Astrocyte (in vitro differentiated cells and primary cell): ENCODE results near the gene RAB30. TPM values are rescaled to one million over a fixed set of nuclear protein-coding genes. Genes with fewer than 3 reads are reported as not detected.

Experiments used
- DNase-seq: peaks from one replicate; pipeline ENCODE4 v3.0.0-alpha.2; 2010; ENCODE audit warnings: low read depth
- FAIRE-seq: peaks from 2 replicates; lab custom pipeline; 2011; peaks lifted over from hg19 to GRCh38; lab: Jason Lieb, UNC
- H2AFZ ChIP-seq: 2 replicates; pipeline ENCODE4 v1.6.0; 2012; ENCODE audit warnings: low read depth, low read length, inconsistent platforms
- H3K27ac ChIP-seq: 2 replicates; pipeline ENCODE4 v1.5.1; 2011; ENCODE audit warnings: low read depth, low read length, inconsistent platforms
- H3K27me3 ChIP-seq: 2 replicates; pipeline ENCODE4 v1.6.0; 2011; ENCODE audit warnings: low read length, inconsistent platforms; ENCODE audit not compliant: insufficient read depth
- H3K36me3 ChIP-seq: 2 replicates; pipeline ENCODE4 v1.5.1; 2011; ENCODE audit warnings: low read length, inconsistent platforms; ENCODE audit not compliant: insufficient read depth
- H3K4me1 ChIP-seq: 2 replicates; pipeline ENCODE4 v1.5.1; 2011; ENCODE audit warnings: low read length, inconsistent platforms; ENCODE audit not compliant: insufficient read depth
- H3K4me2 ChIP-seq: 2 replicates; pipeline ENCODE4 v1.6.0; 2012; ENCODE audit warnings: low read length, inconsistent platforms
- H3K4me3 ChIP-seq: 2 replicates; pipeline ENCODE4 v1.5.1; 2011; ENCODE audit warnings: low read depth, mild to moderate bottlenecking, low read length, inconsistent platforms; ENCODE audit not compliant: insufficient read depth
- H3K79me2 ChIP-seq: 2 replicates; pipeline ENCODE4 v1.6.0; 2012; ENCODE audit warnings: mild to moderate bottlenecking, low read length, inconsistent platforms; ENCODE audit not compliant: insufficient read depth
- H3K9ac ChIP-seq: 2 replicates; pipeline ENCODE4 v1.6.0; 2012; ENCODE audit warnings: mild to moderate bottlenecking, low read length, inconsistent platforms
- H3K9me3 ChIP-seq: 2 replicates; pipeline ENCODE4 v1.5.1; 2012; ENCODE audit warnings: low read depth, mild to moderate bottlenecking, low read length, inconsistent platforms; ENCODE audit not compliant: insufficient read depth
- H4K20me1 ChIP-seq: 2 replicates; pipeline ENCODE4 v1.6.0; 2012; ENCODE audit warnings: low read length, inconsistent platforms; ENCODE audit not compliant: insufficient read depth
- H3K27ac Mint-ChIP-seq: one replicate; pipeline ENCODE4 v1.8.0; 2021; ENCODE audit warnings: mild to moderate bottlenecking, mixed read lengths; ENCODE audit not compliant: unreplicated experiment
- H3K27me3 Mint-ChIP-seq: one replicate; pipeline ENCODE4 v1.8.0; 2021; ENCODE audit warnings: low read depth, mixed read lengths; ENCODE audit not compliant: unreplicated experiment
- H3K36me3 Mint-ChIP-seq: one replicate; pipeline ENCODE4 v1.8.0; 2021; ENCODE audit warnings: low read depth, mixed read lengths; ENCODE audit not compliant: unreplicated experiment
- H3K4me1 Mint-ChIP-seq: one replicate; pipeline ENCODE4 v1.8.0; 2021; ENCODE audit warnings: low read depth, mixed read lengths; ENCODE audit not compliant: unreplicated experiment
- H3K4me3 Mint-ChIP-seq: one replicate; pipeline ENCODE4 v1.8.0; 2021; ENCODE audit warnings: mild to moderate bottlenecking, moderate library complexity, mixed read lengths; ENCODE audit not compliant: unreplicated experiment
- H3K9me3 Mint-ChIP-seq: one replicate; pipeline ENCODE4 v1.8.0; 2021; ENCODE audit warnings: mild to moderate bottlenecking, mixed read lengths; ENCODE audit not compliant: unreplicated experiment
- CTCF ChIP-seq: IDR thresholded peaks from 2 replicates; pipeline ENCODE4 v1.5.1; 2011; ENCODE audit warnings: low read depth, mild to moderate bottlenecking, inconsistent platforms, low read length, moderate library complexity; ENCODE audit not compliant: insufficient read depth
- EZH2 ChIP-seq: IDR thresholded peaks from 2 replicates; pipeline ENCODE4 v1.6.1; 2012; ENCODE audit warnings: mild to moderate bottlenecking, low read length, inconsistent platforms; ENCODE audit not compliant: insufficient read depth
- total RNA-seq: library from RNA; stranded (reverse); gene quantifications from 2 replicates; pipeline ENCODE4 v1.2.1, GENCODE V29; 2021

The RAB30 gene
- total RNA-seq, 1 donor from 2014 or later: 40.0 TPM

DNA sequence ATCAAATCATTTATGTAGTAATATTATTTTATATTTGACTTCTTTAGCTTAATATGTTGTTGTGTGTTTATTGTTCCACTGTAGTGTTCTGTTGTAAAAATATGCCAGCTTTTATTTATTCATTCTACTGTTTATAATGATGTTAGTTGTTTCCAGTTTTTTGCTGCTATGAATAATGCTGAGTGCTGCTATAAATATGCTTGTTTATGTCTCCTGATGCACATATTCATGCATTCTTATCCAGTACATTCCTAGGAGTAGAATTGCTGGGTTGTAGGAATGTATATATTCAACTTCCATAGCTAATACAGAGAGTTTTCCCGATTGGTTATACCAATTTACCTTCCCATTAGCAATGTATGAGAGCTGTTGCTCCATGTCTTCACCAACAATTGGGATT is 33.5 kb upstream of the RAB30 start:
- H3K9me3 Mint-ChIP-seq: no peaks in the 10 kb centered on the region

DNA sequence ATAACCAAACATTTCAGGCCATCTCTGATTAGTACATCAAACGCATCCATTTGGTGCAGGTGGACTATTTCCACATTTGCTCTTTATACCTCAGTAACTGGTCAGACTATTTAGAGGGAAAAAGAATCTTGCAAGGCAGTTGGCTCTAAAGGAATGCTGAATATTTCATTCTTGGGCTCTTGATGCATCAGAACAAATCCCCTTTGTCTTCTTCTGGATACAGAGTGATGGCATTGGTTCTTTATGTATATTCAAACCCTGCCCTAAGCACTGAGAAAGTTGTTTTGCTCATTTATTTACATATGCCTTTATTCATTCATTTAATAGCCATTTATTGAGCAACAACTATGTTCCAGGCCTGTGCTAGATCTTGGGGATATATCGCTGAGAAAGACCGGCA is 31.1 kb upstream of the RAB30 start:
- Histone ChIP-seq H3K9ac (no peak overlapping the region), H3K36me3 (no peaks in the 10 kb centered on the region), H3K27me3 (peaks cover 2% of the 10 kb centered on the region), H3K4me1 (no peaks in the 10 kb centered on the region), H2AFZ (no peak overlapping the region), H3K4me2 (no peak overlapping the region), H3K4me3 (no peak overlapping the region), H3K79me2 (no peaks in the 10 kb centered on the region), H3K27ac (no peak overlapping the region), H4K20me1 (no peaks in the 10 kb centered on the region), H3K9me3 (no peaks in the 10 kb centered on the region)
- peaks cover 3% of the 10 kb centered on the region for H3K4me1 Mint-ChIP-seq
- no peaks in the 10 kb centered on the region for H3K9me3 Mint-ChIP-seq
- no peaks in the 10 kb centered on the region for H3K27me3 Mint-ChIP-seq
- DNase-seq (no peak), FAIRE-seq (no peak)
- TF ChIP-seq CTCF (no peak), EZH2 (no peak)
- no peaks in the 10 kb centered on the region for H3K36me3 Mint-ChIP-seq
- no peak overlapping the region for H3K27ac Mint-ChIP-seq
- H3K4me3 Mint-ChIP-seq: no peak overlapping the region

More for the DNA sequence above, 33.5 kb upstream of the RAB30 start:
- Histone ChIP-seq H2AFZ (no peak overlapping the region), H3K27ac (no peak overlapping the region), H3K27me3 (peaks cover 2% of the 10 kb centered on the region), H3K4me1 (no peaks in the 10 kb centered on the region), H3K79me2 (no peaks in the 10 kb centered on the region), H3K9ac (no peak overlapping the region), H4K20me1 (no peaks in the 10 kb centered on the region), H3K4me2 (no peak overlapping the region), H3K36me3 (no peaks in the 10 kb centered on the region), H3K9me3 (no peaks in the 10 kb centered on the region), H3K4me3 (no peak overlapping the region)
- DNase-seq (no peak), FAIRE-seq (no peak)
- H3K4me3 Mint-ChIP-seq: no peak overlapping the region
- no peak overlapping the region for H3K27ac Mint-ChIP-seq
- peaks cover 3% of the 10 kb centered on the region for H3K4me1 Mint-ChIP-seq
- TF ChIP-seq CTCF (no peak), EZH2 (no peak)
- peaks cover 2% of the 10 kb centered on the region for H3K27me3 Mint-ChIP-seq
- H3K36me3 Mint-ChIP-seq: no peaks in the 10 kb centered on the region

DNA sequence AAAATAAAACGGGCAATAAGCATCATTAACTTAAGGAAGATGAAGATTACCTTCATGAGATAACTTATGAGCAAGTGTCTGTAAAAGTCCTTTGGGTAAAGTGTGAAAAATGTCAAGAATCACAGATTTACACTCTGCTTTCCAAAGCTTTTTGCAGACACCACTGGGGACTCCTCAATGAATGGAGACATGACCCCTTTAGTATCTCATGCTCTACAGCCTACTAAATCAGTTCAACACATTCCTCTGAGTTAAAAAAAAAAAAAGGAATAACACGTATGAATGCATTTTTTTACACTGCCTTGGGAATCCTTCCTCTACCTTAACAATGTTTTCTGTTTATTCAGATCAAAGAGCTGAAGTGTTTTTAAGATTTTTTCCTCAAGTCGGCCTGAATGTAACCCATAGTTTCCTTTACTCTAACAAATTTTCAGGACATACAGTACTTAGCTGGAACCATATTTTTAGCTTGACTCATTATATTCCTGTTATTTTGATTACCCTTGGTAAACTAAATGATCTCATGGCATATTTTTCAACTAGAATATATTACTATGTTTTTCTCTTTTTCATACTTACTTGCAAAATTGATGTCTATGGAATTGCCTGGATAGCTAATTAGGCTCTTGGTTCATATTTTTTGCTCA is 25.9 kb upstream of the RAB30 start:
- H3K36me3 Mint-ChIP-seq: no peaks in the 10 kb centered on the region
- no peaks in the 10 kb centered on the region for H3K9me3 Mint-ChIP-seq
- no peak overlapping the region for H3K4me3 Mint-ChIP-seq
- Histone ChIP-seq H3K4me1 (no peaks in the 10 kb centered on the region), H3K27me3 (no peaks in the 10 kb centered on the region), H3K36me3 (no peaks in the 10 kb centered on the region), H3K4me2 (peak overlapping the region; percentile 20), H4K20me1 (no peaks in the 10 kb centered on the region), H3K9me3 (no peaks in the 10 kb centered on the region), H3K27ac (no peak overlapping the region), H3K9ac (no peak overlapping the region), H3K4me3 (no peak overlapping the region), H2AFZ (no peak overlapping the region), H3K79me2 (no peaks in the 10 kb centered on the region)
- TF ChIP-seq CTCF: no peak
- TF ChIP-seq EZH2: no peak
- H3K27me3 Mint-ChIP-seq: no peaks in the 10 kb centered on the region
- DNase-seq (no peak), FAIRE-seq (no peak)
- H3K4me1 Mint-ChIP-seq: peaks cover 3% of the 10 kb centered on the region
- no peak overlapping the region for H3K27ac Mint-ChIP-seq
